ENCODE data around the gene MALAT1. TPM values are rescaled to one million over a fixed set of nuclear protein-coding genes. Genes with fewer than 3 reads are reported as not detected.
A peak's percentile ranks its signal among the peaks of the same experiment; 100 is the strongest.

Gene MALAT1
- total and polyA plus RNA-seq, 2 of the 13 experiments (the other 11 are each of a cell fraction or from before 2014, with no cell fraction given): 143 to 1,237 TPM

DNA sequence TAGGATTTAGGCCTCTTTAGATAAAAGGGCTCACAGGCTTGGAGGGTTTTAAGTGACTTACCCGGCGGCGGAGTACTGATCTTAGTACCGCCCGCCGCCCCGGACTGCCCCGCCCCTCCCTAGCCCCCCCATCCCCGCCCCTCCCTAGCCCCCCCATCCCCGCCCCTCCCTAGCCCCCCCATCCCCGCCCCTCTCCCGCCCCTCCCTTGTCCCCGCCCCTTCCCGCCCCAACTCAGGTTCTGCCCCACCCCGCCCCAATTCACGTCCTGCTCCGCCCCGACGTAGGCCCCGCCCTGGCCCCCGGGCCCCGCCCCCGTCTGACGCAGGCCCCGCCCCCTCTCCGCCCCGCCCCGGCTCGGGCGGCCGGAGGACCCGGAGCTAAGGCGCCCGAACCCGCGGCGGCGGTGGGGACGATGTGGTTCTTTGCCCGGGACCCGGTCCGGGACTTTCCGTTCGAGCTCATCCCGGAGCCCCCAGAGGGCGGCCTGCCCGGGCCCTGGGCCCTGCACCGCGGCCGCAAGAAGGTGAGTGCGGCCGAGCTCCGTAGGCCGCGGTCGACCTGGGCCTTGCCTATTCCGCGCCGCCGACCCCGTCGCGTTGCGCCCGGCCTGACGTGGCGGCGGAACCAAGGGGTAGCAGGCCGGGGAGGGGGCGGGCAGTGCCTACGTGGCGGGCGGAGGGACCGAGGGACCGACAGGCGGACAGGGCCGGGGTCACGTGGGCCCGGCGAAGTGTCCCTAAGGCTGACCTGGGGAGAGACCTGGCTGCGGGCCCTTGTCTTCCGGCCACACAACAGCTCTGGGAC is 26.1 kb downstream of the MALAT1 start, which contains the start of gene SCYL1 (continued):
- TF ChIP-seq, protein P1, sequence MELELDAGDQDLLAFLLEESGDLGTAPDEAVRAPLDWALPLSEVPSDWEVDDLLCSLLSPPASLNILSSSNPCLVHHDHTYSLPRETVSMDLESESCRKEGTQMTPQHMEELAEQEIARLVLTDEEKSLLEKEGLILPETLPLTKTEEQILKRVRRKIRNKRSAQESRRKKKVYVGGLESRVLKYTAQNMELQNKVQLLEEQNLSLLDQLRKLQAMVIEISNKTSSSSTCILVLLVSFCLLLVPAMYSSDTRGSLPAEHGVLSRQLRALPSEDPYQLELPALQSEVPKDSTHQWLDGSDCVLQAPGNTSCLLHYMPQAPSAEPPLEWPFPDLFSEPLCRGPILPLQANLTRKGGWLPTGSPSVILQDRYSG (CRISPR knock-in tag; IDR thresholded peaks at IDR 0.05): no peak
- peak; percentile 72; the same call in 1 of the 2 replicates for TF ChIP-seq ARHGAP35 (CRISPR knock-in tag; IDR thresholded peaks at IDR 0.05; ENCODE audit: borderline replicate concordance)
- TF ChIP-seq ZNF510 (CRISPR knock-in tag; IDR thresholded peaks at IDR 0.05; ENCODE audit: low read depth): no peak
- TF ChIP-seq, protein P2, sequence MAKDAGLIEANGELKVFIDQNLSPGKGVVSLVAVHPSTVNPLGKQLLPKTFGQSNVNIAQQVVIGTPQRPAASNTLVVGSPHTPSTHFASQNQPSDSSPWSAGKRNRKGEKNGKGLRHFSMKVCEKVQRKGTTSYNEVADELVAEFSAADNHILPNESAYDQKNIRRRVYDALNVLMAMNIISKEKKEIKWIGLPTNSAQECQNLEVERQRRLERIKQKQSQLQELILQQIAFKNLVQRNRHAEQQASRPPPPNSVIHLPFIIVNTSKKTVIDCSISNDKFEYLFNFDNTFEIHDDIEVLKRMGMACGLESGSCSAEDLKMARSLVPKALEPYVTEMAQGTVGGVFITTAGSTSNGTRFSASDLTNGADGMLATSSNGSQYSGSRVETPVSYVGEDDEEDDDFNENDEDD (CRISPR knock-in tag; IDR thresholded peaks at IDR 0.05; ENCODE audit: borderline replicate concordance): no peak
- TF ChIP-seq ZFP36L1 (CRISPR knock-in tag; IDR thresholded peaks at IDR 0.05): no peak
- TF ChIP-seq ZNF350 (CRISPR knock-in tag; IDR thresholded peaks at IDR 0.05; ENCODE audit: borderline replicate concordance, low read depth): no peak
- TF ChIP-seq RBFOX2 (IDR thresholded peaks at IDR 0.05; ENCODE audit: low read depth, low read length): peak; percentile 83
- no peak for TF ChIP-seq JDP2 (CRISPR knock-in tag; IDR thresholded peaks at IDR 0.05; ENCODE audit: borderline replicate concordance)
- peak; percentile 83; the same call in 1 of the 2 replicates for TF ChIP-seq ZNF747 (CRISPR knock-in tag; IDR thresholded peaks at IDR 0.05; ENCODE audit: borderline replicate concordance)
- TF ChIP-seq JUN (CRISPR knock-in tag; IDR thresholded peaks at IDR 0.05): no peak
- TF ChIP-seq, protein P3, sequence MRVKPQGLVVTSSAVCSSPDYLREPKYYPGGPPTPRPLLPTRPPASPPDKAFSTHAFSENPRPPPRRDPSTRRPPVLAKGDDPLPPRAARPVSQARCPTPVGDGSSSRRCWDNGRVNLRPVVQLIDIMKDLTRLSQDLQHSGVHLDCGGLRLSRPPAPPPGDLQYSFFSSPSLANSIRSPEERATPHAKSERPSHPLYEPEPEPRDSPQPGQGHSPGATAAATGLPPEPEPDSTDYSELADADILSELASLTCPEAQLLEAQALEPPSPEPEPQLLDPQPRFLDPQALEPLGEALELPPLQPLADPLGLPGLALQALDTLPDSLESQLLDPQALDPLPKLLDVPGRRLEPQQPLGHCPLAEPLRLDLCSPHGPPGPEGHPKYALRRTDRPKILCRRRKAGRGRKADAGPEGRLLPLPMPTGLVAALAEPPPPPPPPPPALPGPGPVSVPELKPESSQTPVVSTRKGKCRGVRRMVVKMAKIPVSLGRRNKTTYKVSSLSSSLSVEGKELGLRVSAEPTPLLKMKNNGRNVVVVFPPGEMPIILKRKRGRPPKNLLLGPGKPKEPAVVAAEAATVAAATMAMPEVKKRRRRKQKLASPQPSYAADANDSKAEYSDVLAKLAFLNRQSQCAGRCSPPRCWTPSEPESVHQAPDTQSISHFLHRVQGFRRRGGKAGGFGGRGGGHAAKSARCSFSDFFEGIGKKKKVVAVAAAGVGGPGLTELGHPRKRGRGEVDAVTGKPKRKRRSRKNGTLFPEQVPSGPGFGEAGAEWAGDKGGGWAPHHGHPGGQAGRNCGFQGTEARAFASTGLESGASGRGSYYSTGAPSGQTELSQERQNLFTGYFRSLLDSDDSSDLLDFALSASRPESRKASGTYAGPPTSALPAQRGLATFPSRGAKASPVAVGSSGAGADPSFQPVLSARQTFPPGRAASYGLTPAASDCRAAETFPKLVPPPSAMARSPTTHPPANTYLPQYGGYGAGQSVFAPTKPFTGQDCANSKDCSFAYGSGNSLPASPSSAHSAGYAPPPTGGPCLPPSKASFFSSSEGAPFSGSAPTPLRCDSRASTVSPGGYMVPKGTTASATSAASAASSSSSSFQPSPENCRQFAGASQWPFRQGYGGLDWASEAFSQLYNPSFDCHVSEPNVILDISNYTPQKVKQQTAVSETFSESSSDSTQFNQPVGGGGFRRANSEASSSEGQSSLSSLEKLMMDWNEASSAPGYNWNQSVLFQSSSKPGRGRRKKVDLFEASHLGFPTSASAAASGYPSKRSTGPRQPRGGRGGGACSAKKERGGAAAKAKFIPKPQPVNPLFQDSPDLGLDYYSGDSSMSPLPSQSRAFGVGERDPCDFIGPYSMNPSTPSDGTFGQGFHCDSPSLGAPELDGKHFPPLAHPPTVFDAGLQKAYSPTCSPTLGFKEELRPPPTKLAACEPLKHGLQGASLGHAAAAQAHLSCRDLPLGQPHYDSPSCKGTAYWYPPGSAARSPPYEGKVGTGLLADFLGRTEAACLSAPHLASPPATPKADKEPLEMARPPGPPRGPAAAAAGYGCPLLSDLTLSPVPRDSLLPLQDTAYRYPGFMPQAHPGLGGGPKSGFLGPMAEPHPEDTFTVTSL (CRISPR knock-in tag; IDR thresholded peaks at IDR 0.05; ENCODE audit: borderline replicate concordance): no peak
- TF ChIP-seq CBX2 (IDR thresholded peaks at IDR 0.05; ENCODE audit: low read depth, low read length): no peak
- TF ChIP-seq CBX2 (CRISPR knock-in tag; IDR thresholded peaks at IDR 0.05; ENCODE audit: low read depth): no peak
- no peak for TF ChIP-seq KDM1A (CRISPR knock-in tag; IDR thresholded peaks at IDR 0.05)
- peak; percentile 18; the same call in 1 of the 2 replicates for TF ChIP-seq JUND (CRISPR knock-in tag; IDR thresholded peaks at IDR 0.05)
- TF ChIP-seq ZFX (CRISPR knock-in tag; IDR thresholded peaks at IDR 0.05; ENCODE audit: low read depth): peak; percentile 96
- TF ChIP-seq RELA (CRISPR knock-in tag; IDR thresholded peaks at IDR 0.05): no peak
- TF ChIP-seq CEBPG (CRISPR knock-in tag; IDR thresholded peaks at IDR 0.05): no peak
- 0 out of 2 replicates have a peak, but pooled peaks have one; percentile 51 for TF ChIP-seq ZNF607 (CRISPR knock-in tag; IDR thresholded peaks at IDR 0.05; ENCODE audit: borderline replicate concordance)
- no peak for TF ChIP-seq FOXO1 (CRISPR knock-in tag; IDR thresholded peaks at IDR 0.05)
- peak in 1 of 2 experiments; percentile 58; a peak in 1 of 4 replicates for TF ChIP-seq KLF16 (CRISPR knock-in tag; IDR thresholded peaks at IDR 0.05)
- no peak for TF ChIP-seq CAMTA2 (CRISPR knock-in tag; IDR thresholded peaks at IDR 0.05; ENCODE audit: borderline replicate concordance)
- TF ChIP-seq SAP130 (CRISPR knock-in tag; IDR thresholded peaks at IDR 0.05; ENCODE audit: low read depth): peak; percentile 70
- no peak for TF ChIP-seq KDM6A (CRISPR knock-in tag; IDR thresholded peaks at IDR 0.05; ENCODE audit: low read depth)

Measured in HepG2 (cell line).